G401 (cell line): ENCODE measurements around the gene CMTM3. TPM values are rescaled to one million over a fixed set of nuclear protein-coding genes. Genes with fewer than 3 reads are reported as not detected.
"Not testable (repeated sequence)": the region's sequence is repeated elsewhere in the genome, so short reads cannot be mapped to it uniquely, and the experiment has no call there.

Source experiments
- DNase-seq: peaks from one replicate; pipeline ENCODE4 v3.0.0-alpha.2; 2015; ENCODE audit warnings: low spot score
- in situ Hi-C: cut with HindIII; loops from 2 replicates; pipeline ENCODE4 v1.10.0; 2016; ENCODE audit warnings: low sequenced_read_pairs, mixed read lengths
- total RNA-seq: library from RNA; depleted of rRNA; stranded (reverse); fragments of >200 nt; shearing (Covaris generic); gene quantifications from 2 replicates; pipeline ENCODE4 v1.2.3, GENCODE V29; 2014

The CMTM3 gene
- total RNA-seq, 1 experiment from 2014 or later = 62.1 TPM

DNA sequence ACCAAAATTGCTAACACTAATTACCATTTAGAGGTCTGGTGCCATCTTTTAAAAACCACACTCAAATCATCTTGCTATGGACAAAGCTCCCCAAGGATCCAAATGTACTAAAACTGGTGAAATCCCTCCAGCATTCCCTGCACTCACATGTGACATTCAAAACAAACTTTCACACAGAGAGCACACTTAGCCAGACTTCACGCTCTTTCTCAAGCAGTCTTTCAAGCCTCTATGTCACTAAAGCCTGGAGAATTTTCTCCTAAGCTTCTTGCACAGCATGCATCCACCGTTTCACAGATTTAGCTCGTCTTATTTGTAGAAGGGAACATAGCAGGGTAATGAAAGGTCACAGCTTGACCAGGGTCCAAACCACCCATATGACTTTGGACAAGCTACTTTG lies 19.3 kb downstream of the CMTM3 start:
- no peak for DNase-seq
- in situ Hi-C loops = no loop called here

DNA sequence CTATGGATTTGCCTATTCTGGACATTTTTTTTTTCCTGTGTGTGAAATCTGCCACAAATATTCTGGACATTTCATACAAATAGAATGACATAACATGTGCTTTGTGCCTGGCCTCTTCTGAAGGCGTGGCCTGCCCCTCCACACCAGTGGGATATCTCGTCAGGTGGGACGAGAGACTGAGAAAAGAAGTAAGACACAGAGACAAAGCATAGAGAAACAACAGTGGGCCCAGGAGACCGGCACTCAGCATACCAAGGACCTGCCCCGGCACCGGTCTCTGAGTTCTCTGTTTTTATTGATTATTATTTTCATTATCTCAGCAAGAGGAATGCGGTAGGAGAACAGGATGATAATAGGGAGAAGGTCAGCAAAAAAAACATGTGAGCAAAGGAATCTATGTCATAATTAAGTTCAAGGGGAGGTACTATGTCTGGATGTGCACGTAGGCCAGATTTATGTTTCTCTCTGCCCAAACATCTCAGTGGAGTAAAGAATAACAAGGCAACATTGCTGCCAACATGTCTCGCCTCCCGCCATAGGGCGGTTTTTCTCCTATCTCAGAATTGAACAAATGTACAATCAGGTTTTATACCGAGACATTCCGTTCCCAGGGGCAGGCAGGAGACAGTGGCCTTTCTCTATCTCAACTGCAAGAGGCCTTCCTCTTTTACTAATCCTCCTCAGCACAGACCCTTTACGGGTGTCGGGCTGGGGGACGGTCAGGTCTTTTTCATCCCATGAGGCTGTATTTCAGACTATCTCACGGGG lies 23.3 kb downstream of the CMTM3 start:
- in situ Hi-C loops = not testable (repeated sequence)

DNA sequence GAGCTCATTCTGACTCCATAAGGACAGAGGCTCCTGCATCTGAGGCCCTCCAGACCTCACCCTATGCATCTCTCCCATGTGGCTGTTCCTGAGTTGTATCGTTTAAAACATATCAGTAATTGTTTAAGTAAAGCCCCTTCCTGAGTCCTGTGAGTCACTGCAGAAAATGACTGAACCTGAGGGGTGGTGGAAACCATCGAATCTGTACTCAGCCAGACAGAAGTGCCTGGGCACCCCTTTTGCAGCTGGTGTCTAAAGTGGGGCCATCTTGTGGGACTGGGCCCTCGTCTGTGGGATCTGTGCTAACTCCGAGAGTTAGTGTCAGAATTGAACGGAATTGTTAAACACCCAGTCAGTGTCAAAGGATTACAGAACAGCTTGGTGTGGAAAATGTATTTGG lies 25.4 kb downstream of the CMTM3 start:
- in situ Hi-C loops = no loop called here

More for the DNA sequence above, 23.3 kb downstream of the CMTM3 start:
- DNase-seq = not testable (repeated sequence)

DNA sequence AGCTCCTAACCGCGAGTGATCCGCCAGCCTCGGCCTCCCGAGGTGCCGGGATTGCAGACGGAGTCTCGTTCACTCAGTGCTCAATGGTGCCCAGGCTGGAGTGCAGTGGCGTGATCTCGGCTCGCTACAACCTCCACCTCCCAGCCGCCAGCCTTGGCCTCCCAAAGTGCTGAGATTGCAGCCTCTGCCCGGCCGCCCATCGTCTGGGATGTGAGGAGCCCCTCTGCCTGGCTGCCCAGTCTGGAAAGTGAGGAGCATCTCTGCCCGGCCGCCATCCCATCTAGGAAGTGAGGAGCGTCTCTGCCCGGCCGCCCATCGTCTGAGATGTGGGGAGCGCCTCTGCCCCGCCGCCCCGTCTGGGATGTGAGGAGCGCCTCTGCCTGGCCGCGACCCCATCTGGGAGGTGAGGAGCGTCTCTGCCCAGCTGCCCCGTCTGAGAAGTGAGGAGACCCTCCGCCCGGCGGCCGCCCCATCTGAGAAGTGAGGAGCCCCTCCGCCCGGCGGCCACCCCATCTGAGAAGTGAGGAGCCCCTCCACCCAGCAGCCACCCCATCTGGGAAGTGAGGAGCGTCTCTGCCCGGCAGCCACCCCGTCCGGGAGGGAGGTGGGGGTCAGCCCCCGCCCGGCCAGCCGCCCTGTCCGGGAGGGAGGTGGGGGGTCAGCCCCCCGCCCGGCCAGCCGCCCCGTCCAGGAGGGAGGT lies 26.2 kb downstream of the CMTM3 start:
- DNase-seq, in situ Hi-C loops: not testable (repeated sequence)

More for the DNA sequence above, 25.4 kb downstream of the CMTM3 start:
- DNase-seq = no peak

DNA sequence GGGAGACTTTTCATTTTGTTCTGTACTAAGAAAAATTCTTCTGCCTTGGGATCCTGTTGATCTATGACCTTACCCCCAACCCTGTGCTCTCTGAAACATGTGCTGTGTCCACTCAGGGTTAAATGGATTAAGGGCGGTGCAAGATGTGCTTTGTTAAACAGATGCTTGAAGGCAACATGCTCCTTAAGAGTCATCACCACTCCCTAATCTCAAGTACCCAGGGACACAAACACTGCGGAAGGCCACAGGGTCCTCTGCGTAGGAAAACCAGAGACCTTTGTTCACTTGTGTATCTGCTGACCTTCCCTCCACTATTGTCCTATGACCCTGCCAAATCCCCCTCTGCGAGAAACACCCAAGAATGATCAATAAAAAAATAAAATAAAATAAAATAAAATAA lies 27.1 kb downstream of the CMTM3 start:
- DNase-seq, in situ Hi-C loops: not testable (repeated sequence)

DNA sequence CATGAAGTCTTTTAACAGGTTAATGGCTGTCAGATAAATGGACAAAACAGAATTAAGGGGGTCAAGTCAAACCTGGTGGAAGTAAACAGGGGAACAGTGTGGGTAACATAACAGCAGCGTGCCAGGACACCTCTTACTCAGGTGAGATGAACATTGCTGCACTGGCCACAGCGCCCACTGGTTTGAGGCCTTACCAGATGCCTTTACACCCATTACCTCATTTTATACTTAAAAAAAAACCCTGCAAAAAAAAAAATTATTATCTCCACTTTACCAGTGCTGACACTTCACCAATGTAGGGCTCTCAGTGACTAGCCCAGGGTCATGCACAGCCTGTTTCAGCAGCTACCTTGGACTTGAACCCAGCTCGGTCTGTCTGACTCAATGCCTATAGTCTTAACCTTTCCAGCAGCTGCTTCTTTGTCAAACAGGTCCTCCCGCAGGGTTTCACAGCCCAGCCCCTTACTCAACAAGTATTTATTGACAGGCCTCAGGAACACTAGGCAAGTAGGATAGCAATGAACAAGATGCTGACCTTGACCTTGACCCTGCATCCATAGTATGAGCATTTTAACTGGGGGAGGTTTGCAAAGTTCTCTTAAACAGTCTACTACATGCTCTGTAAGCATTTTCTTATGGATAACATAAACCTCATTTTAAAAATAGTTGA lies 30.2 kb downstream of the CMTM3 start:
- no peak for DNase-seq
- in situ Hi-C loops = no loop called here

DNA sequence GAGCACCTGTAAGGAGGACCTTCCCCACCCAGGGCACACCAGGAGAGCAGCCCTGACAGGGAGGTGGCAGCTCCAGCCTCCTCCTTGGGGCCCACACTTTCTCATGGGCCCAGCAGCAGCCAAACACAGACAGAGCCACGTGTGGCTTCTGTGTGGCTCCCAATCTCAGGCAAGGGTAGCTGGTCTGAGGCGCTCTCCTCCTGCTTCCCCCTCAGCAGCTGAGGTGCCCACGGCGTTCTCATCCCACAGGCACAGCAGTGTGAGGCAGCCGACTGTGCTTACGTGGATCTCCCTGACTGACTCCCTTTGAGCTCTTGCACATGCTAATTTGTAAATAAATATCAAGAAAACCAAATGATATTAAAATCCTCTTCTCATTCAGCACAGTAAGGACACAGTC lies 30.9 kb downstream of the CMTM3 start:
- in situ Hi-C loops = no loop called here
- DNase-seq = no peak

DNA sequence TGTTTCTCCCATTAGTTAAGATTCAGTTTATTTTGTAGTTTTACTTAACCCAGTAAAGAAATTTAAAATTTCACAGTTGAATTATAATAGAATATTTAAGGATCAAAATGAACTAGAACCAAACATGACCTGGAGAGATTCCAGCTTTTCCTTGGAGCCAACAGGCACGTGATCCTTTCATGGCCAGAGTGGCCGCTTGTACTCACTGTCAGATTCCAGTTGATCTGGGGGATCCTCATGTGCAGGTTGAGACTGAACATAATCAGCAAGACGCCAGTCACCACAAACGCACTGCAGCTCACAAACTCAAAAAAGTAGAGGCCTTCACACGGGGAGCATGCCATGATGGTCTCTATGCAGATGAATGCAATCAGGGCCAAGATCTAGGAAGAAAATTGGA lies 31.7 kb downstream of the CMTM3 start:
- DNase-seq = peak; percentile 25
- in situ Hi-C loops = no loop called here

DNA sequence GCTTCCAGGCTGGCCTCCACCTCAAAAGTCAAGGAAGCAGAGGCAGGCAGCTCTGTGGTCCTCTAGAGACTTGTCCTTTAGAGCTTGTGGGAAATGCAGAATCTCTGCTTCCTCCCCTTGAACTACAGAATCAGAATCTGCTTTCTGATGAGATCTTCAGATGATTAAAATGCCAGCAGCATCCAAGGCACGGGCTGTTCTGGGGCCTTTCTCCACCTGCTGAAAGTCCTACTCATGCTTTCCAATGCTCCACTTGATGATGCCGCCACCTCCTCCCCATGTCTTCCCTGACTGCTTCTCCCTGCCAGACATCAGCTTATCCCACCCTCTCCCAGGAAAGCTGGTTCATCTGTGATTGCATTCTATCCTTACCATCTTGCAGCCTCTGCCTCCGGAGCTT lies 33.3 kb downstream of the CMTM3 start:
- DNase-seq = no peak
- in situ Hi-C loops = no loop called here

DNA sequence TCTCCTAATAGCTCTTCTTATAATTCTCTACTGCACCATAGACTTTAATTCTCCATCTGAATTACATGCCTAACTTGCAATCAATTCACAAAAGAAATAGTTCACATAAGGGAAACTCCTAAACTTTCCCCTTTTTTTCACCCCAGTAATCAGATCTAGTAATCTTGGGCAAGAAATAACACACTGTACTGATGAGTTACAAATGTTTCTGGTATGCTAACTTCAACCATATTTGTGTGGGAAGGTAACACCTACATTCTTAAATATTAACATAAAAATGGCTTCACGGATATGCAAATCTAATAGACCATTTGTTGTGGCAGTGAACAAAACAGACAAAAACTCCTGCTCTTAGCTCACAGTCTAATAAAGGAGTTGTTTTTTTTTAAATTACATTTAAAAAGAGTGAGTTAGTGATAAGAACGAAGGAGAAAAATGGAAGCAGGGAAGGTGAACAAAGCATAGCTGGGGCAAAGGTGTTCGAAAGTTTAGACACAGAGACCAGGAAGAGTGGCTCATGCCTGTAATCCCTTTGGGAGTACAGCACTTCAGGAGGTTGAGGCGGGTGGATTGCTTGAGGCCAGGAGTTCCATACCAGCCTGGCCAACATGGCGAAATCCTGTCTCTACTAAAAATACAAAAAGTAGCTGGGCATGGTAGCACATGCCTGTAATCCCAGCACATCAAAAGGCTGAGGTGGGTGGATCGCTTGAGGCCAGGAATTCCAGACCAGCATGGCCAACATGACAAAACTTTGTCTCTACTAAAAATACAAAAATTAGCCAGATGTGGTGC lies 34.8 kb downstream of the CMTM3 start:
- in situ Hi-C loops = no loop called here

DNA sequence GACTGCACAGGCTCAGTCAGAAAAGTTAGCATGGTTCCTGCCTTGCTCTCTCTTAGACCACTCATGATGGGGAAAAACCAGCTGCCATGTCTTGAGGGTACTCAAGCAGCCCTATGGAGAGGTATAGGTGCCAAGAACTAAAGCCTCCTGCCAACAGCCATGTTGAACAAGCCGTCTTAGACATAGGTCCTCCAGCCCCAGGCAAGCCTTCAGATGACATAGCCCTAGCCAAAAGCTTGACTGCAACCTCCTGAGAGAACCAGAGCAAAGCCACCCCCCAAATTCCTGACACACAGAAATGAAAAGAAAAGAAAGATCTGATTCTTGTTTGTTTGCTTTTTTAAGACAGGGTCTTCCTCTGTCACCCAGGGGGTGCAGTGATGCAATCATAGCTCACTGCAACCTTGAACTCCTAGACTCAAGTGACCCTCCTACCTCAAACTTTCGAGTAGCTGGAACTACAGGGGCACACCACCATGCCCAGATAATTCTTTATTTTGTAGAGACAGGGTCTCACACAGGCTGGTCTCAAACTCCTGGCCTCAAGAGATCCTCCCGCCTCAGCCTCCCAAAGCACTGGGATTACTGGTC lies 36.3 kb downstream of the CMTM3 start:
- DNase-seq = no peak
- in situ Hi-C loops = no loop called here

More for the DNA sequence above, 34.8 kb downstream of the CMTM3 start:
- no peak for DNase-seq

DNA sequence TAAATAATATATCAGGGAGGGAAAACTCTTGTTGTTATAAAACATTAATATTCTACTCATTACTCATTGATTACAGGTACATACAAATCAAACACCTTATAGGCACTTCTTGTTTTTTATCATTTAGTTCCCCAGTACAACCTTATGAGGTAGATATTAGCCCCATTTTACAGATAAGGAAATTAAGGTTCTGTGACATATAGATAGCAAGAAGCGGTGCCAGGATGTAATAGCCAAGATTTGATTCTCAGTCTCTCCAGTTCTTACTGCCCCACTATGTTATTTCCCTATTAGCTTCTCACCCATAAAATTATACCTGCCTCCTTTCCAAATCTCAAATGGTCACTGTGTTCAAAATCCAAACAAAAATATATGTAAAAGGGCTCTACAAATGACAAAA lies 36.9 kb downstream of the CMTM3 start:
- in situ Hi-C loops = no loop called here
- no peak for DNase-seq

DNA sequence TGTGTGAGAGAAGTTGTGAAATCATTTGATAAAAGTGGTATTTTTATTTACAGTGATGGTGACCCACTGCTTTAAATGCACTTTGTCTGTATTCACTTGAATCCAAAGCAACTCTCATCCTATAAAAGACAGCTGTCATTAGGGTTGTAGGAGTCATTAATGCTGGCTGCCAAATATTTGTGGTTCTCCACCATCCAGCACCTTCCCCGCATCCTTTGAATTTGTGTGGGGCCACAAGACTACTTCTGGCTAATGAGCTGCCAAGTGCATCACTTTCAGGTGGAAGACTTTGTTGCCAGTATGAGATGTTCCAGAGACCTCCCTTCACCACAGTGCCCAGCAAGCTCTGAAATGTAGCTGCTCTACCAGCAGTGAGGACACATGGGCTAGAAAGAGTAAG lies 43.4 kb downstream of the CMTM3 start:
- no peak for DNase-seq
- in situ Hi-C loops = no loop called here

DNA sequence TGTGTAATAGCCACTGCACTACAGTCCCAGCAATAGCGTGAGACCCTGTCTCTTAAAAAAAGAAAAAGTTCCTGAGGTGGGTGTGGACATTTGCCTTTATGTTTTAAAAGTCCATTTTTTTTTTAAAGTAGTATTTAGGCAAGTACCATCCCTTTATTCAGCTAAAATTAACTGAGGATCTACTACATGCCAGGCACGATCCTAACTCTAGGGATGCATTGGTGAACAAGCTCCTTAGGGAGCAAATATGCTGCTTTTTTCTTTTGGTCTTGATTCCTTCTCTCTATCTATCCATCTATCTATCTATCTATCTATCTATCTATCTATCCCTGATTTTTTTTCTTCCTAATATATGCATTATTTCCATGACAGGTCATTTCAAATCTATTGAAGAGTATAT lies 44.7 kb downstream of the CMTM3 start:
- no peak for DNase-seq
- in situ Hi-C loops = no loop called here

DNA sequence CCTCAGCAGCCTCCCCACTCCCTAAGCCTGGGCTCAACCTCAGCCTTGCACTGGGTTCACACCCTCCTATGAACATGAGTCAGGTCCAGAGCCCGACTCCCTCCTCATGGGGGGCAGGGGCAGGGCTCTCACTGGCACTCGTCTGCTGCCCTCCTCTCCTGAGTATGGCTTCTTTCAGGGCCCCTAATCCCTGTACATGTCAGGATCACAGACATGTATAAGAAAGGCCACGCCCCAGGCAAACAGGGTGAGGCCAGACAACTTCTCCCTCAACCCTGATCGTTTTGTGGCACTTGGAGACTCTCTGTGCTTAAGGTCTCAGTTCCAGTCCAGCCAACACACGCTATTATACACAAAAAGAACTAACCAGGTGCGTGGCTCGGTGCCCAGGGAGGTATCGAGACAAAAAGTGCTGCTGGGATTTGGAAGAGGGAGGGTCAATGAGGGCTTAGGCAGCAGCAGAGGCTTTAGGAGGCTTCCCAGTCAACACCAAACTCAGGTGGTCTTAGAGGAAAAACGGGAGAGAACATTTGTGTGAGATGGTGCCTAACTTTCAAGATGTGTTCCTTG lies 45.2 kb downstream of the CMTM3 start:
- DNase-seq = no peak
- in situ Hi-C loops = no loop called here

DNA sequence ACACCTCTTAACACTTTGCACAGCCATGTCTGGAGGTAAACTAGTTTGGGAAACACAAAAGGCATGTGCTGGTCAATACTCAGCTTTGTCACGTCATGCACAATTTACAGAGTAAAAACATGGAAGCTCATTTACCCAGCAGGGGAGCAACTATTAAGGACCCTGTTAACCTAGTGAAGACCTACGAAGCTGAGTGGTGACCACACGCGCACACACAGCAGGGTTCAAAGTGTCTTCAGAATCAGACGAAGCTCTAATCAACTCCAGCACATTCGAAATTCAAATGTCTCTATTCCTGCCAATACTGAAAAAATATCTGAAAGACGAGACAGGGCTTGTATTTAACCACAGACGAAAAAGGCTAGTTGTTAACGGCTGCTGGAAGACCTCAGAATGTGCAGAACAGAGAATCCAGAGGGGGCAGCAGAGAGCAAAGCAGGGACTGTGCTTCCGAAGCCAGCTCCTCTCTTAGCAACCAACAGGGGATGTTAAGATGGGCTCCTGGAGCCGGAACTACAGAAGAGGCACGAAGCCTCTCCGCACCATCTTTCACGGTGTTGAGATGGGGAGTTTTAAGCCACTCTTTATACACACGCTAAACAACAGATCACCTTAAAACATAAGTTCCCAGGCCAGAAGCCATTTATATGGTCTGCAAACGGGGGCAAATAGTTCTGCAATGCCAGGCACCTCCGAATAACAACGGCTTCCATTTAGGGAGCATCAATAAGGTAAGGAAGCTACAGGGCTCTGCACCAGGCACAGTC lies 46.4 kb downstream of the CMTM3 start:
- peak; percentile 94 for DNase-seq
- in situ Hi-C loops = no loop called here

DNA sequence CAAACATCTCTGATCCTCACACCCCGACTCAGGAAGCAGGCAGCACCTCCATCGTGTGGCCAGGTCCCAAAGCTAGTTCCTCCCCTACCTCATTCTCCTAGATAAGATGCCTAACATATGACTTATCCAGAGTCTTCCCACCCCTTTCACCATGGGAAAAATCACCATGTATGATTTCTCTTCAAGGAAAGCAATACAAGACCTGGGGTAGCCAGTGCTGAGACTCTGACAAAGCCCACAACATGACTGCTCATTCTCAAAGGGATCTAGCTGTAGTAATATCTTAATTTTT lies 46.9 kb downstream of the CMTM3 start:
- DNase-seq = no peak
- in situ Hi-C loops = no loop called here

DNA sequence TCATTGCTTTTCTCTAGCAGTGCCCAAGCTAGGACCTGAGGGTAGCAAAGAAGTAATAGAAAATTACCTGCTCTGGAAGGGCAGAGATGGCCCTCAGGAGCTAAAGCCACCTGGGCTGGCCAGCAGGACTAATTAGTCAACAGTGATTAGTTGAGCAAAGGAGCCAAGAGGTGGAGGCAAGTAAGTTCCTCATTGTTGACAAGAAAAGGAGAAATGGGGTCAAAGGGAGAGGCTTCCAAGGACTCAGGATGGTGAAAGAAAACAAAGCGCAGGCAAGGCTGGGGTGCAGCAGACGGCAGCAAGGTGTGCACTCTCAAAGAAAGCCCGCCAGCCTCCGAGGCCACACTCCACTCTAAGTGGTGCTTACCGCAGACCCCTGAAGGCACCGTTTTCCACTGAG lies 47.5 kb downstream of the CMTM3 start:
- in situ Hi-C loops = no loop called here
- peak; percentile 12 for DNase-seq
